Stimulated activated CD8-positive, alpha-beta memory T cell treated with anti-CD3 and anti-CD28 coated beads, Interleukin-12 subunit alpha, Interleukin-12 subunit beta, amount 100 ng/mL, for 4 hours (primary cell): ENCODE results near the gene KCNN3.
"Not testable (repeated sequence)": the region's sequence is repeated elsewhere in the genome, so short reads cannot be mapped to it uniquely, and the experiment has no call there.

Experiments
- DNase-seq: peaks from one replicate; pipeline ENCODE4 v3.0.0-alpha.2; 2020; ENCODE audit warnings: low read depth

KCNN3 gene

GRCh38 chr1:154870115-154870571, at the start of gene KCNN3:
KCNN3 (minus strand) TSS chr1:154870281; CDS start chr1:154869964, 317 bp downstream.
- peak; percentile 49 for DNase-seq

DNA sequence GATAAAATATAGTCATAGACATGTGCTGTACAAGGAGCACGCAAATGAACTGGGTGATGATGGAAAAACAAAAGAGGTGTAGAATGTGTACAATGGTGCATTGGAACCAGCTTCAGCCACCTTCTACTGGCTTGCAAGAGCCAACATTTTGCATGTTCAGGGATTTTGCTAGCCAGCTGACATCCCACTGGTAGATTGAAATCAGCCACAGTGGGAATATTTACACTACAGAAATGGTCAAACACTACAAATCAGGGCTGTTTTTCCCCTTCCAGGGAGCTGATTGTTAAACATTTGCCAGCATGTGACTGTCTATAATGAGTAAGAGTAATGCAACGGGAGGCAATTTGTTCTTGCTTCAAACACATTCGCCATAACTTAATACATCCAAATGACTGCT, 43.2 kb upstream of the KCNN3 start:
- DNase-seq, result no peak

- DNase-seq, result no peak
Measured at GRCh38 chr1:154912755-154913154, 42.7 kb upstream of the KCNN3 start.

GRCh38 chr1:154911691-154912550, 41.8 kb upstream of the KCNN3 start:
- no peak for DNase-seq

- no peak for DNase-seq
Measured at GRCh38 chr1:154910851-154911250, 40.8 kb upstream of the KCNN3 start.

DNA sequence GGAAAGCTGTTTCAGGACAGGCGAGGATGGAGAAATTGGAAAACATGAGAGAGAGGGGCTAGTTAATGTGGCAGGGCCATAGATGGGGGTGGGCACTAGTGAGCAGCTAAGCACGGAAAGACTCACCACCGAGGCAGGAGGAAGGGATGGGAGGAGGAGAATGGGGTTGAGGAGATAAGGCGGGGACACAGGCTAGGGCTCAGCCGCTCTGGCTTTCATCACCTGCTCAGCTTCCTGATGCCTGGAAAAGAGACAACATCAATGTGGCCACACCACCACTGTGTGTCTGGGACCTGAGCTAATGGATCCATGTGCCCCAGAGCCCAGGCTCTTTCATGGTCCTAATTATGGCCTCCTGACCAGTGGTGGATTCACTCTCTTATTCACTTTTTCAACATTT, 38.9 kb upstream of the KCNN3 start:
- no peak for DNase-seq

GRCh38 chr1:154908129-154908528, 38.0 kb upstream of the KCNN3 start:
- DNase-seq, result not testable (repeated sequence)

DNA sequence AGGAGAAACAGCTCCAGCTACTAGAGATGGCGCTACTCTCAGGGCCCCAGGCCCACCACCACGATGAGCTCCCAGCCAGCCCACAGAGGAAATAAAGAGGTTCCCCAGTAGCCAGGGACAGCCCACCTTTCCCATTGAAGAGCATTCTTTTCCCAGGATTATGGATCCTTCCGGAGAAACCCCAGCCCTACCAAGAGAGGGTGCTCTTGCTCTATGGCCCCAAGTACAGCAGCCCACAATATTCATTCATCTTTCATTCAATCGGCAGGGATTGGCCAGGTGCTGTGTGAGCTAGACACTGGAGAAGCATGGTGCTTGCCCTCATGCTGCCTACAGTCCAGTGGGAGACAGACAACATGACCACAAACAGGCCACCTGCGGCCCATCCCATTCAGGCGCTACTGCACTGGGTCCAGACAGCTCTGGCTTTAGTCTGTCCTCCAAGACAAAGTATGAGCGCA, 36.6 kb upstream of the KCNN3 start:
- no peak for DNase-seq

GRCh38 chr1:154902938-154903566, 33.0 kb upstream of the KCNN3 start:
- no peak for DNase-seq

GRCh38 chr1:154901591-154901990, 31.5 kb upstream of the KCNN3 start:
- DNase-seq, result no peak

DNA sequence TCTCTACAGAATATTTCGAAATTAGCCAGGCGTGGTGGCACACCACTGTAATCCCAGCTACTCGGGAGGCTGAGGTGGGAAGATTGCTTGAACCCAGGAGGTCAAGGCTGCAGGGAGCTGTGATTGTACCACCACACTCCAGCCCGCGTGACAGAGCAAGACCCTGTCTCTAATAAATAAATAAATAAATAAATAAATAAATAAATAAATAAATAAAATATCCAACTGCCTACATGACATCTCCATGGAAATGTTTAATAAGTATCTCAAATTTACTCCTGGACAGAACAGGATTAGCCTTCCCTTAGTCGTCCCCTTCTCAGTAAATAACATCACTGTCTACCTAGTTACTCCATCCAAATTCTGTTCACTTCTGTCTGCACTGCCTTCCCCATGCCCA, 29.0 kb upstream of the KCNN3 start:
- DNase-seq, result no peak

- no peak for DNase-seq
Measured at GRCh38 chr1:154896771-154897286, 26.7 kb upstream of the KCNN3 start.

GRCh38 chr1:154895798-154896197, 25.7 kb upstream of the KCNN3 start:
- no peak for DNase-seq

- DNase-seq, result no peak
Measured at GRCh38 chr1:154891452-154891851, 21.4 kb upstream of the KCNN3 start.

DNA sequence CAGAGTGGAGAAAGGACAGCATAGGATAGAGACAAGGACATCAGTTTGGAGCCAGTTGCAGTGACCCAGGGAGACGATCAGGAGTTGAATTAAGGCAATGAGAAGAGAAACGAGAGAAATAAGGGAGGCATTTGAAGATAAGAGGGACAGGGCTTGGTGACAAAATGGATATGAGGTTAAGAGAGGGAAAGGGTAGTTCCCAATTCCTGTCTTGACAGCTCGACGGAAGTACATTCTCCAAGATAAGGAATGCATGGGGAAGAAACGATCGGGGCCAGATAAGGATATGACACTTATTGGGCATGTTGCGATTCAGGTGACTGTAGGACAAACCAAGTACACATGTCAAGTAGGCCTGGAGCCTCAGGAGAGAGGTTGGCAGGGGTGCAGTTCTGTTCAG, 18.7 kb upstream of the KCNN3 start:
- DNase-seq, result no peak

GRCh38 chr1:154886281-154887015, 16.4 kb upstream of the KCNN3 start:
- DNase-seq, result no peak

- DNase-seq, result no peak
Measured at GRCh38 chr1:154884869-154885701, 15.0 kb upstream of the KCNN3 start.

- no peak for DNase-seq
Measured at GRCh38 chr1:154883919-154884868, 14.1 kb upstream of the KCNN3 start.

GRCh38 chr1:154881820-154882535, 11.9 kb upstream of the KCNN3 start:
- no peak for DNase-seq

DNA sequence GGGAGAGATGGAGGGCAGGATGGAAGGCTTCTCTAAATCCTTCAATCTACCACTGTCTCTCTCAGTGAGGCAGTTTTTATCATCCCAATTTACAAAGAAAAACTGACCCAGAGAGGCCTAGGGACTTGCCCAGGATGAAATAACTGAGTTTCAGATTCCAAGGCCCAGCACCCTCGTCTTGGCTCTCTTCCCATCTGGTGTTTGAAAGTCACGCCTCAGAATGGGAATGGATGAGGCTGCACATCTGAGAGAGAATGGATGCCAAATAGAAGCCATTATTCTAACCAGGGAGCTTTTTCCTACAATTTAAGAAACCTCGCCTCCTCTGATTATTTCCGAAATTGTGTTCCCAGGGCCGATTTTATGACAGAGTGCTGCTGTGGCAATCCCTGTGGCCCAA, 10.6 kb upstream of the KCNN3 start:
- DNase-seq, result no peak
